HG02885 (cell line): Measurements from ENCODE around the gene CYFIP2.
A peak's percentile ranks its signal among the peaks of the same experiment; 100 is the strongest.

ENCODE experiments used
- ATAC-seq: cut with Tn5 transposase; IDR thresholded peaks from one replicate; pipeline ENCODE4 v1.9.1; 2021; ENCODE audit warnings: mild to moderate bottlenecking; ENCODE audit not compliant: unreplicated experiment, poor library complexity

The CYFIP2 gene

GRCh38 chr5:157311595-157311994, 45.7 kb downstream of the CYFIP2 start:
- no peak for ATAC-seq

- peak; percentile 95 for ATAC-seq
Measured at GRCh38 chr5:157312492-157312891, 46.6 kb downstream of the CYFIP2 start.

GRCh38 chr5:157322581-157322980, 56.7 kb downstream of the CYFIP2 start:
- no peak for ATAC-seq

GRCh38 chr5:157323107-157323706, 57.3 kb downstream of the CYFIP2 start:
- ATAC-seq = no peak

- no peak for ATAC-seq
Measured at GRCh38 chr5:157324237-157324636, 58.3 kb downstream of the CYFIP2 start.

GRCh38 chr5:157326440-157327005, 60.6 kb downstream of the CYFIP2 start:
- no peak for ATAC-seq

GRCh38 chr5:157327771-157328170, 61.8 kb downstream of the CYFIP2 start:
- ATAC-seq = no peak

- ATAC-seq = peak; percentile 97
Measured at GRCh38 chr5:157328277-157328912, 62.5 kb downstream of the CYFIP2 start.

- no peak for ATAC-seq
Measured at GRCh38 chr5:157331807-157332206, 65.9 kb downstream of the CYFIP2 start.

GRCh38 chr5:157335534-157336422, 69.9 kb downstream of the CYFIP2 start:
- ATAC-seq = no peak

GRCh38 chr5:157336423-157336744, 70.5 kb downstream of the CYFIP2 start:
- ATAC-seq = no peak

- no peak for ATAC-seq
Measured at GRCh38 chr5:157339409-157339808, 73.5 kb downstream of the CYFIP2 start.

- no peak for ATAC-seq
Measured at GRCh38 chr5:157342822-157343402, 77.0 kb downstream of the CYFIP2 start.

- no peak for ATAC-seq
Measured at GRCh38 chr5:157343842-157344790, 78.2 kb downstream of the CYFIP2 start.

GRCh38 chr5:157345067-157345466, 79.1 kb downstream of the CYFIP2 start:
- no peak for ATAC-seq

GRCh38 chr5:157345485-157345884, 79.6 kb downstream of the CYFIP2 start:
- ATAC-seq = no peak

- ATAC-seq = no peak
Measured at GRCh38 chr5:157347301-157348048, 81.6 kb downstream of the CYFIP2 start.

- no peak for ATAC-seq
Measured at GRCh38 chr5:157348049-157348400, 82.1 kb downstream of the CYFIP2 start.
